SK-N-SH treated with all-trans-retinoic acid at 6 μM for 48 hours (cell line): ENCODE measurements around the gene CDC14B.

Experiments used
- BACH2 ChIP-seq: fragments of 250-450 bp; sonication (Bioruptor Pico); IDR thresholded peaks from 2 replicates; pipeline ENCODE4 v1.9.0; 2021; ENCODE audit warnings: mild to moderate bottlenecking, borderline replicate concordance
- CSDC2 ChIP-seq: fragments of 250-450 bp; sonication (Bioruptor Pico); IDR thresholded peaks from 2 replicates; pipeline ENCODE4 v1.5.0; 2020; ENCODE audit warnings: mild to moderate bottlenecking, moderate library complexity
- ESRRG ChIP-seq: fragments of 250-450 bp; sonication (Bioruptor Pico); IDR thresholded peaks from 2 replicates; pipeline ENCODE4 v1.6.1; 2021; ENCODE audit warnings: mild to moderate bottlenecking
- GLIS3 ChIP-seq: fragments of 250-450 bp; sonication (Bioruptor Pico); IDR thresholded peaks from 2 replicates; pipeline ENCODE4 v1.5.0; 2020; ENCODE audit warnings: mild to moderate bottlenecking, moderate library complexity
- ISL1 ChIP-seq: fragments of 250-450 bp; sonication (Bioruptor Pico); IDR thresholded peaks from 2 replicates; pipeline ENCODE4 v2.1.2; 2022; ENCODE audit warnings: mild to moderate bottlenecking, moderate library complexity
- SNAI2 ChIP-seq: fragments of 250-450 bp; sonication (Bioruptor Pico); IDR thresholded peaks from 2 replicates; pipeline ENCODE4 v1.5.0; 2020; ENCODE audit warnings: mild to moderate bottlenecking, moderate library complexity
- TCF4 ChIP-seq: fragments of 250-450 bp; sonication (Bioruptor Pico); IDR thresholded peaks from 2 replicates; pipeline ENCODE4 v1.8.0; 2021; ENCODE audit warnings: mild to moderate bottlenecking, moderate library complexity, borderline replicate concordance
- TF ChIP-seq, protein P1 (sequence below): fragments of 250-450 bp; sonication (Bioruptor Pico); IDR thresholded peaks from 2 replicates; pipeline ENCODE4 v1.8.0; 2020; ENCODE audit warnings: mild to moderate bottlenecking, moderate library complexity, borderline replicate concordance
- TF ChIP-seq, protein P2 (sequence below): fragments of 250-450 bp; sonication (Bioruptor Pico); IDR thresholded peaks from 2 replicates; pipeline ENCODE4 v1.5.0; 2020; ENCODE audit warnings: mild to moderate bottlenecking, moderate library complexity

- no peak for TF ChIP-seq ISL1 (CRISPR knock-in tag)
- no peak for TF ChIP-seq CSDC2
- TF ChIP-seq BACH2 (CRISPR knock-in tag), result no peak
- TF ChIP-seq TCF4, result no peak
- no peak for TF ChIP-seq SNAI2 (CRISPR knock-in tag)
- TF ChIP-seq, protein P1, sequence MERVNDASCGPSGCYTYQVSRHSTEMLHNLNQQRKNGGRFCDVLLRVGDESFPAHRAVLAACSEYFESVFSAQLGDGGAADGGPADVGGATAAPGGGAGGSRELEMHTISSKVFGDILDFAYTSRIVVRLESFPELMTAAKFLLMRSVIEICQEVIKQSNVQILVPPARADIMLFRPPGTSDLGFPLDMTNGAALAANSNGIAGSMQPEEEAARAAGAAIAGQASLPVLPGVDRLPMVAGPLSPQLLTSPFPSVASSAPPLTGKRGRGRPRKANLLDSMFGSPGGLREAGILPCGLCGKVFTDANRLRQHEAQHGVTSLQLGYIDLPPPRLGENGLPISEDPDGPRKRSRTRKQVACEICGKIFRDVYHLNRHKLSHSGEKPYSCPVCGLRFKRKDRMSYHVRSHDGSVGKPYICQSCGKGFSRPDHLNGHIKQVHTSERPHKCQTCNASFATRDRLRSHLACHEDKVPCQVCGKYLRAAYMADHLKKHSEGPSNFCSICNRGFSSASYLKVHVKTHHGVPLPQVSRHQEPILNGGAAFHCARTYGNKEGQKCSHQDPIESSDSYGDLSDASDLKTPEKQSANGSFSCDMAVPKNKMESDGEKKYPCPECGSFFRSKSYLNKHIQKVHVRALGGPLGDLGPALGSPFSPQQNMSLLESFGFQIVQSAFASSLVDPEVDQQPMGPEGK (CRISPR knock-in tag), result no peak
- no peak for TF ChIP-seq ESRRG
- TF ChIP-seq, protein P2, sequence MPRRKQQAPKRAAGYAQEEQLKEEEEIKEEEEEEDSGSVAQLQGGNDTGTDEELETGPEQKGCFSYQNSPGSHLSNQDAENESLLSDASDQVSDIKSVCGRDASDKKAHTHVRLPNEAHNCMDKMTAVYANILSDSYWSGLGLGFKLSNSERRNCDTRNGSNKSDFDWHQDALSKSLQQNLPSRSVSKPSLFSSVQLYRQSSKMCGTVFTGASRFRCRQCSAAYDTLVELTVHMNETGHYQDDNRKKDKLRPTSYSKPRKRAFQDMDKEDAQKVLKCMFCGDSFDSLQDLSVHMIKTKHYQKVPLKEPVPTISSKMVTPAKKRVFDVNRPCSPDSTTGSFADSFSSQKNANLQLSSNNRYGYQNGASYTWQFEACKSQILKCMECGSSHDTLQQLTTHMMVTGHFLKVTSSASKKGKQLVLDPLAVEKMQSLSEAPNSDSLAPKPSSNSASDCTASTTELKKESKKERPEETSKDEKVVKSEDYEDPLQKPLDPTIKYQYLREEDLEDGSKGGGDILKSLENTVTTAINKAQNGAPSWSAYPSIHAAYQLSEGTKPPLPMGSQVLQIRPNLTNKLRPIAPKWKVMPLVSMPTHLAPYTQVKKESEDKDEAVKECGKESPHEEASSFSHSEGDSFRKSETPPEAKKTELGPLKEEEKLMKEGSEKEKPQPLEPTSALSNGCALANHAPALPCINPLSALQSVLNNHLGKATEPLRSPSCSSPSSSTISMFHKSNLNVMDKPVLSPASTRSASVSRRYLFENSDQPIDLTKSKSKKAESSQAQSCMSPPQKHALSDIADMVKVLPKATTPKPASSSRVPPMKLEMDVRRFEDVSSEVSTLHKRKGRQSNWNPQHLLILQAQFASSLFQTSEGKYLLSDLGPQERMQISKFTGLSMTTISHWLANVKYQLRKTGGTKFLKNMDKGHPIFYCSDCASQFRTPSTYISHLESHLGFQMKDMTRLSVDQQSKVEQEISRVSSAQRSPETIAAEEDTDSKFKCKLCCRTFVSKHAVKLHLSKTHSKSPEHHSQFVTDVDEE (CRISPR knock-in tag), result no peak
- no peak for TF ChIP-seq GLIS3 (CRISPR knock-in tag)
Observed at GRCh38 chr9:96616817-96617438, 2.7 kb downstream of the CDC14B start.
